ENCODE measurements around the gene LDLRAD1. TPM values are rescaled to one million over a fixed set of nuclear protein-coding genes. Genes with fewer than 3 reads are reported as not detected.

LDLRAD1 gene
- total RNA-seq, 1 experiment from 2014 or later, result not detected

Other genes with a start within 250 kb of the LDLRAD1 start
- 34.0 and 48.1 TPM in 2 replicates for gene NDC1, start 179.9 kb downstream of the LDLRAD1 start, total RNA-seq (2014; rRNA removed; shearing (Covaris generic))
- gene YIPF1, start 128.4 kb downstream of the LDLRAD1 start, total RNA-seq (2014; rRNA removed; shearing (Covaris generic)), result 32.5 and 38.1 TPM in 2 replicates
- not detected in 2 replicates for gene DIO1, start 124.0 kb downstream of the LDLRAD1 start, total RNA-seq (2014; rRNA removed; shearing (Covaris generic))
- 62.7 and 95.9 TPM in 2 replicates for gene IFT25, start 72.5 kb downstream of the LDLRAD1 start, total RNA-seq (2014; rRNA removed; shearing (Covaris generic))
- 53.0 and 59.3 TPM in 2 replicates for gene LRRC42, start 71.8 kb downstream of the LDLRAD1 start, total RNA-seq (2014; rRNA removed; shearing (Covaris generic))
- 540 and 619 TPM in 2 replicates for gene TMEM59, start 35.0 kb upstream of the LDLRAD1 start, total RNA-seq (2014; rRNA removed; shearing (Covaris generic))
- gene TCEANC2, start 35.4 kb upstream of the LDLRAD1 start, total RNA-seq (2014; rRNA removed; shearing (Covaris generic)), result 2.0 and 3.1 TPM in 2 replicates
- gene CDCP2, start 134.8 kb upstream of the LDLRAD1 start, total RNA-seq (2014; rRNA removed; shearing (Covaris generic)), result not detected in 2 replicates
- 4.5 and 6.5 TPM in 2 replicates for gene CYB5RL, start 181.8 kb upstream of the LDLRAD1 start, total RNA-seq (2014; rRNA removed; shearing (Covaris generic))
- gene MRPL37, start 182.0 kb upstream of the LDLRAD1 start, total RNA-seq (2014; rRNA removed; shearing (Covaris generic)), result 156 and 184 TPM in 2 replicates